H1 (cell line): Measurements from ENCODE around the gene SH3PXD2B. TPM values are rescaled to one million over a fixed set of nuclear protein-coding genes. Genes with fewer than 3 reads are reported as not detected.

Experiments
- CTCF ChIA-PET: fragments of 300-600 bp; sonication (Branson Sonifier 250); formaldehyde crosslinking; loops from one replicate; lab custom pipeline; 2021; ENCODE audit not compliant: partially characterized antibody; lab: Charles Lee
- POLR2A ChIA-PET: fragments of 300-600 bp; sonication (Branson Sonifier 250); formaldehyde crosslinking; loops from one replicate; lab custom pipeline; 2021; ENCODE audit warnings: inconsistent platforms; ENCODE audit not compliant: partially characterized antibody; lab: Charles Lee
- DNase-seq, 2 experiments: peaks; one replicate each; pipeline versions ENCODE4 v3.0.0 to v3.0.0-alpha.2; 2010 to 2022; ENCODE audit warnings: low spot score in 2 of 2, low read depth in 1 of 2, mixed read lengths in 1 of 2
- FAIRE-seq: peaks from 2 replicates; lab custom pipeline; 2011; peaks lifted over from hg19 to GRCh38; lab: Jason Lieb, UNC
- H2AFZ ChIP-seq: 2 replicates; pipeline ENCODE4 v1.8.1; 2012; ENCODE audit warnings: low read length, inconsistent platforms
- H2AK5ac ChIP-seq: 2 replicates; pipeline ENCODE4 v1.6.1; 2013; ENCODE audit warnings: low read depth, low read length
- H2BK120ac ChIP-seq: replicated peaks from 2 replicates; pipeline ENCODE3; 2013; ENCODE audit warnings: low read depth, low read length, inconsistent platforms
- H2BK12ac ChIP-seq: 2 replicates; pipeline ENCODE4 v1.6.1; 2013; ENCODE audit warnings: low read depth, low read length
- H2BK15ac ChIP-seq: 2 replicates; pipeline ENCODE4 v1.6.1; 2013; ENCODE audit warnings: low read length
- H2BK20ac ChIP-seq: 2 replicates; pipeline ENCODE4 v1.6.1; 2013; ENCODE audit warnings: low read length
- H2BK5ac ChIP-seq: 2 replicates; pipeline ENCODE4 v1.6.1; 2013; ENCODE audit warnings: low read depth, low read length
- H3K14ac ChIP-seq: 2 replicates; pipeline ENCODE4 v1.6.1; 2013; ENCODE audit warnings: inconsistent platforms; ENCODE audit not compliant: insufficient read length
- H3K18ac ChIP-seq: 2 replicates; pipeline ENCODE4 v1.6.1; 2013; ENCODE audit warnings: low read length; ENCODE audit errors: extremely low read depth
- H3K23ac ChIP-seq: 2 replicates; pipeline ENCODE4 v1.6.1; 2013; ENCODE audit warnings: inconsistent platforms; ENCODE audit not compliant: insufficient read length
- H3K23me2 ChIP-seq: 2 replicates; pipeline ENCODE4 v1.6.1; 2013; ENCODE audit warnings: low read depth, low read length
- H3K27ac ChIP-seq: 2 replicates; pipeline ENCODE4 v1.6.1; 2011; ENCODE audit warnings: low read depth, low read length, inconsistent platforms
- H3K27me3 ChIP-seq, 4 experiments: replicated peaks in 1 of 4; 1 replicate in 1 of 4; 2 replicates in 3 of 4; pipeline versions ENCODE4 v1.6.1 to v1.8.1; 2011 to 2013; ENCODE audit warnings: low read length in 3 of 4, mild to moderate bottlenecking in 3 of 4, inconsistent platforms in 2 of 4, mixed read lengths in 2 of 4, moderate library complexity in 1 of 4; ENCODE audit not compliant: control insufficient read depth in 3 of 4, insufficient read depth in 3 of 4; ENCODE audit errors: extremely low read depth in 1 of 4
- H3K36me3 ChIP-seq, 4 experiments: 2 replicates each; pipeline versions ENCODE4 v1.6.1 to v1.8.1; 2011 to 2013; ENCODE audit warnings: mild to moderate bottlenecking in 4 of 4, low read length in 3 of 4, moderate library complexity in 2 of 4, control low read depth in 1 of 4, inconsistent platforms in 1 of 4; ENCODE audit not compliant: insufficient read depth in 4 of 4, control insufficient read depth in 2 of 4
- H3K4ac ChIP-seq: replicated peaks from 2 replicates; pipeline ENCODE3; 2013; ENCODE audit warnings: low read length, low read depth, mixed read lengths, inconsistent platforms; ENCODE audit not compliant: insufficient read length
- H3K4me1 ChIP-seq, 4 experiments: replicated peaks in 1 of 4; 1 replicate in 1 of 4; 2 replicates in 3 of 4; pipeline versions ENCODE4 v1.6.1 to v1.8.1; 2011 to 2013; ENCODE audit warnings: low read length in 3 of 4, inconsistent platforms in 2 of 4, mixed read lengths in 1 of 4; ENCODE audit not compliant: insufficient read depth in 4 of 4, control insufficient read depth in 3 of 4
- H3K4me2 ChIP-seq, 2 experiments: 2 replicates each; pipeline versions ENCODE4 v1.6.1 to v1.8.1; 2011 to 2013; ENCODE audit warnings: low read depth in 2 of 2, low read length in 2 of 2, control low read depth in 1 of 2, inconsistent platforms in 1 of 2, mild to moderate bottlenecking in 1 of 2; ENCODE audit not compliant: insufficient read depth in 1 of 2
- H3K4me3 ChIP-seq, 4 experiments: fragments of 200-600, 300-600 bp in 1 of 4; sonication (generic), shearing (Covaris generic), sonication (Bioruptor Twin) in 1 of 4; 2 replicates each; pipeline versions ENCODE4 v1.5.1 to v1.8.1; 2011 to 2016; ENCODE audit warnings: low read length in 4 of 4, low read depth in 3 of 4, control low read depth in 2 of 4, inconsistent platforms in 2 of 4, mild to moderate bottlenecking in 2 of 4, mixed read lengths in 1 of 4, moderate library complexity in 1 of 4; ENCODE audit not compliant: insufficient read depth in 2 of 4; ENCODE audit errors: extremely low read depth in 1 of 4
- H3K56ac ChIP-seq: replicated peaks from 2 replicates; pipeline ENCODE3; 2013; ENCODE audit warnings: low read depth, mild to moderate bottlenecking, mixed read lengths, low read length, inconsistent platforms; ENCODE audit not compliant: insufficient read length
- H3K79me1 ChIP-seq: 2 replicates; pipeline ENCODE4 v1.6.1; 2013; ENCODE audit warnings: low read depth, low read length, control low read depth
- H3K79me2 ChIP-seq, 2 experiments: 2 replicates each; pipeline versions ENCODE4 v1.6.1 to v1.8.1; 2012 to 2013; ENCODE audit warnings: low read length in 2 of 2, mild to moderate bottlenecking in 2 of 2, inconsistent platforms in 1 of 2; ENCODE audit not compliant: insufficient read depth in 2 of 2, control insufficient read depth in 1 of 2
- H3K9ac ChIP-seq, 4 experiments: replicated peaks in 1 of 4; 1 replicate in 1 of 4; 2 replicates in 3 of 4; pipeline versions ENCODE4 v1.6.1 to v1.8.1; 2011 to 2013; ENCODE audit warnings: low read depth in 3 of 4, low read length in 3 of 4, control low read depth in 2 of 4, mild to moderate bottlenecking in 2 of 4, moderate library complexity in 2 of 4, inconsistent platforms in 1 of 4; ENCODE audit errors: extremely low read depth in 1 of 4
- H3K9me3 ChIP-seq, 2 experiments: 2 replicates each; pipeline versions ENCODE4 v1.6.1 to v1.8.1; 2012 to 2013; ENCODE audit warnings: mild to moderate bottlenecking in 2 of 2, moderate library complexity in 2 of 2, control low read depth in 1 of 2, inconsistent platforms in 1 of 2, low read depth in 1 of 2, low read length in 1 of 2, mixed read lengths in 1 of 2; ENCODE audit not compliant: insufficient read depth in 2 of 2
- H4K20me1 ChIP-seq, 2 experiments: replicated peaks in 1 of 2; 2 replicates each; pipeline versions ENCODE3 to v1.8.1; 2011 to 2013; ENCODE audit warnings: inconsistent platforms in 2 of 2, low read length in 2 of 2, mild to moderate bottlenecking in 1 of 2; ENCODE audit not compliant: insufficient read depth in 2 of 2, control insufficient read depth in 1 of 2
- H4K5ac ChIP-seq: 2 replicates; pipeline ENCODE4 v1.6.1; 2013; ENCODE audit warnings: low read length, low read depth, mixed read lengths, inconsistent platforms; ENCODE audit not compliant: insufficient read length
- H4K8ac ChIP-seq: 2 replicates; pipeline ENCODE4 v1.8.0; 2013; ENCODE audit warnings: mild to moderate bottlenecking, moderate library complexity, low read length, inconsistent platforms; ENCODE audit not compliant: insufficient read depth; ENCODE audit errors: extremely low read depth
- H4K91ac ChIP-seq: replicated peaks from 2 replicates; pipeline ENCODE3; 2013; ENCODE audit warnings: low read length, mixed read lengths, inconsistent platforms; ENCODE audit not compliant: insufficient read length
- ATF3 ChIP-seq: IDR thresholded peaks from 2 replicates; pipeline ENCODE4 v1.6.1; 2011; ENCODE audit warnings: low read depth, mild to moderate bottlenecking, low read length; ENCODE audit not compliant: insufficient read depth
- CBX5 ChIP-seq: fragments of 300-800, 300-1000 bp; sonication (generic); IDR thresholded peaks from 2 replicates; pipeline ENCODE4 v1.7.1; 2016; ENCODE audit warnings: antibody characterized with exemption, low read length, low read depth
- CHD2 ChIP-seq: IDR thresholded peaks from 2 replicates; pipeline ENCODE4 v1.6.1; 2012; ENCODE audit warnings: low read length, improper control_type of control experiment
- E2F6 ChIP-seq: IDR thresholded peaks from 2 replicates; pipeline ENCODE4 v1.6.1; 2012; ENCODE audit warnings: inconsistent platforms
- FOSL1 ChIP-seq: IDR thresholded peaks from 2 replicates; pipeline ENCODE4 v1.6.1; 2011; ENCODE audit warnings: mild to moderate bottlenecking, low read depth, low read length, moderate library complexity; ENCODE audit not compliant: insufficient read depth
- HDAC6 ChIP-seq: IDR thresholded peaks from one replicate; pipeline ENCODE4 v1.7.1; 2012; ENCODE audit warnings: low read depth, mild to moderate bottlenecking, inconsistent platforms, low read length, moderate library complexity
- KDM4A ChIP-seq: IDR thresholded peaks from one replicate; pipeline ENCODE4 v1.7.1; 2012; ENCODE audit warnings: low read depth, mild to moderate bottlenecking, moderate library complexity, low read length, inconsistent platforms; ENCODE audit not compliant: severe bottlenecking
- RAD21 ChIP-seq, 2 experiments: IDR thresholded peaks in 1 of 2; conservative IDR thresholded peaks in 1 of 2; 2 replicates each; pipeline ENCODE4 v1.6.1; 2011; ENCODE audit warnings: low read depth in 2 of 2, low read length in 2 of 2, improper control_type of control experiment in 1 of 2, inconsistent platforms in 1 of 2, mild to moderate bottlenecking in 1 of 2, moderate library complexity in 1 of 2
- RFX5 ChIP-seq: IDR thresholded peaks from 2 replicates; pipeline ENCODE4 v1.6.1; 2011; ENCODE audit warnings: low read depth, low read length, improper control_type of control experiment, borderline replicate concordance
- RNF2 ChIP-seq: fragments of 200-900, 300-1000 bp; sonication (generic); IDR thresholded peaks from 2 replicates; pipeline ENCODE4 v1.7.1; 2016; ENCODE audit warnings: borderline replicate concordance, low read depth, mild to moderate bottlenecking, antibody characterized with exemption, low read length; ENCODE audit not compliant: poor library complexity, severe bottlenecking; ENCODE audit errors: missing control alignments
- SP1 ChIP-seq: IDR thresholded peaks from 2 replicates; pipeline ENCODE4 v1.6.1; 2011; ENCODE audit warnings: low read depth, low read length
- SP2 ChIP-seq: IDR thresholded peaks from 2 replicates; pipeline ENCODE4 v1.6.1; 2012; ENCODE audit warnings: mild to moderate bottlenecking, low read length, inconsistent platforms
- WGBS, 2 experiments: shearing (Covaris generic) in 1 of 2; methylation state at CpG; one replicate each; pipeline versions ENCODE4 v1.1.6 to v1.1.7; 2013 to 2015; ENCODE audit warnings: low lambda C conversion rate in 2 of 2, mixed read lengths in 2 of 2, inconsistent platforms in 1 of 2, low coverage in 1 of 2, missing lambda C conversion rate in 1 of 2; ENCODE audit not compliant: insufficient replicate concordance in 2 of 2, insufficient coverage in 1 of 2, insufficient read length in 1 of 2; ENCODE audit errors: extremely low coverage in 1 of 2, missing lambda C conversion rate in 1 of 2; 5-methylcytosine and 5-hydroxymethylcytosine counted together
- polyA plus RNA-seq, 7 experiments: library from polyadenylated mRNA; depleted of rRNA in 3 of 7; stranded (reverse) in 5 of 7; unstranded in 2 of 7; fragments of >200 nt in 5 of 7; fragments of 200-250 nt in 2 of 7; gene quantifications; 1 replicate in 5 of 7; 2 replicates in 1 of 7; 4 replicates in 1 of 7; pipeline versions ENCODE4 v1.2.1 to v1.2.3, GENCODE V29; 2011 to 2013; ENCODE audit warnings: missing spikeins in 2 of 7, mixed read lengths in 2 of 7
- total RNA-seq: library from RNA; stranded (reverse); fragmentation: NEBNext Ultra II Directional; extraction: Animal tissue kit (Norgen Biotek cat#: 25700); gene quantifications from 2 replicates; pipeline ENCODE4 v1.2.1, GENCODE V29; 2021

SH3PXD2B gene
- total and polyA plus RNA-seq, 2 of the 8 experiments (the other 6 are each of a cell fraction or from before 2014, with no cell fraction given) = 32.9 to 72.9 TPM

- Histone ChIP-seq H3K79me1 (no peaks in the 10 kb centered on the region), H4K5ac (no peak overlapping the region), H2BK12ac (no peak overlapping the region), H2BK120ac (no peak overlapping the region), H4K91ac (no peak overlapping the region), H2BK15ac (no peak overlapping the region), H3K23ac (no peak overlapping the region), H3K36me3 (no peaks in the 10 kb centered on the region), H3K27me3 (no peaks in the 10 kb centered on the region), H2AK5ac (no peak overlapping the region), H4K20me1 (no peaks in the 10 kb centered on the region), H3K4me3 (no peak overlapping the region), H3K79me2 (no peaks in the 10 kb centered on the region), H4K8ac (no peak overlapping the region), H3K14ac (no peak overlapping the region), H2BK5ac (no peak overlapping the region), H3K4me1 (no peaks in the 10 kb centered on the region), H3K23me2 (no peaks in the 10 kb centered on the region; the same call in 1 of the 2 replicates), H3K4me2 (no peak overlapping the region), H2BK20ac (no peak overlapping the region), H3K27ac (no peak overlapping the region), H3K18ac (no peak overlapping the region), H3K56ac (no peak overlapping the region), H3K9me3 (no peaks in the 10 kb centered on the region), H2AFZ (no peak overlapping the region), H3K9ac (no peak overlapping the region), H3K4ac (no peak overlapping the region)
- DNase-seq (no peak), FAIRE-seq (no peak)
- 96% methylated on average over 1 of the region's 1 CpG; no CpG with 5 or more reads in 1 of the 2 experiments for WGBS, 2 experiments
- ChIA-PET CTCF (interaction anchor here (0.7 kb wide), 1 partner anchor 19 kb away, joined by 3 read pairs; no protein-coding TSS in a partner anchor), POLR2A (interaction anchor here (0.6 kb wide), 1 partner anchor 10 kb away, joined by 3 read pairs; no protein-coding TSS in a partner anchor)
- TF ChIP-seq E2F6 = no peak
- TF ChIP-seq RAD21 (IDR thresholded peaks at IDR 0.05 in 1 of 2, conservative IDR thresholded peaks at IDR 0.05 in 1 of 2; ENCODE audit: low read depth in 2 of 2, low read length in 2 of 2) = no peak
- TF ChIP-seq RFX5 = no peak
- no peak for TF ChIP-seq HDAC6
- TF ChIP-seq ATF3 = no peak
- TF ChIP-seq CBX5 = no peak
- no peak for TF ChIP-seq KDM4A
- no peak for TF ChIP-seq SP1
- no peak for TF ChIP-seq RNF2
- no peak for TF ChIP-seq SP2
- no peak for TF ChIP-seq CHD2
- no peak for TF ChIP-seq FOSL1
Observed at GRCh38 chr5:172312286-172312685, 142.0 kb downstream of the SH3PXD2B start.
